IMR-90 (cell line): ENCODE results near the gene ADH1A. TPM values are rescaled to one million over a fixed set of nuclear protein-coding genes. Genes with fewer than 3 reads are reported as not detected.

Experiments used
- ATAC-seq: fragments of 200-7000 bp; cut with Tn5 transposase; 2 replicates; pipeline ENCODE4 v1.9.1; 2020; ENCODE audit warnings: low read depth, mild to moderate bottlenecking, moderate library complexity
- BruUV-seq: library from RNA; stranded (reverse); fragments of 400-500 nt; replicated peaks from 2 replicates; lab custom pipeline; 2021; lab: Mats Ljungman, UMichigan
- CTCF ChIA-PET: fragments of 300-600 bp; formaldehyde crosslinking; extraction: SDS; loops from one replicate; lab custom pipeline; 2021; ENCODE audit warnings: antibody characterized with exemption; lab: Yijun Ruan, JAX
- POLR2A ChIA-PET: fragments of 300-600 bp; sonication (Branson Sonifier 250); formaldehyde crosslinking; loops from one replicate; lab custom pipeline; 2022; ENCODE audit warnings: antibody characterized with exemption; ENCODE audit not compliant: unreplicated experiment; lab: Charles Lee
- DNase-seq: peaks from one replicate; pipeline ENCODE4 v3.0.0; 2013
- H2AFZ ChIP-seq: replicated peaks from 2 replicates; pipeline ENCODE3; 2013; ENCODE audit warnings: low read length, mild to moderate bottlenecking; ENCODE audit not compliant: poor library complexity
- H2AK5ac ChIP-seq: 2 replicates; pipeline ENCODE4 v1.6.1; 2013; ENCODE audit warnings: low read depth, low read length, inconsistent platforms
- H2AK9ac ChIP-seq: replicated peaks from 2 replicates; pipeline ENCODE3; 2013; ENCODE audit warnings: mild to moderate bottlenecking, low read depth, low read length, moderate library complexity; ENCODE audit not compliant: poor library complexity
- H2BK120ac ChIP-seq: 2 replicates; pipeline ENCODE4 v1.6.1; 2013; ENCODE audit warnings: low read depth, low read length, inconsistent platforms
- H2BK15ac ChIP-seq: 3 replicates; pipeline ENCODE4 v1.6.1; 2013; ENCODE audit warnings: low read depth, low read length, inconsistent platforms
- H2BK20ac ChIP-seq: 2 replicates; pipeline ENCODE4 v1.6.1; 2013; ENCODE audit warnings: low read depth, mild to moderate bottlenecking, inconsistent platforms, low read length, moderate library complexity
- H2BK5ac ChIP-seq: 2 replicates; pipeline ENCODE4 v1.6.1; 2013; ENCODE audit warnings: mild to moderate bottlenecking, low read depth, low read length, inconsistent platforms; ENCODE audit not compliant: poor library complexity, severe bottlenecking
- H3K14ac ChIP-seq: replicated peaks from 2 replicates; pipeline ENCODE4 v1.6.1; 2013; ENCODE audit warnings: low read depth, low read length, inconsistent platforms
- H3K18ac ChIP-seq: 2 replicates; pipeline ENCODE4 v1.6.1; 2013; ENCODE audit warnings: low read depth, low read length, control low read depth
- H3K23ac ChIP-seq: 2 replicates; pipeline ENCODE4 v1.6.1; 2013; ENCODE audit warnings: low read depth, low read length, inconsistent platforms
- H3K27ac ChIP-seq: 2 replicates; pipeline ENCODE4 v1.5.1; 2013; ENCODE audit warnings: mild to moderate bottlenecking, control low read depth, low read length; ENCODE audit not compliant: insufficient read depth
- H3K27me3 ChIP-seq: 2 replicates; pipeline ENCODE4 v1.6.1; 2013; ENCODE audit warnings: low read length; ENCODE audit not compliant: control insufficient read depth, insufficient read depth
- H3K36me3 ChIP-seq: 2 replicates; pipeline ENCODE4 v1.6.1; 2013; ENCODE audit warnings: low read length, mixed read lengths; ENCODE audit not compliant: control insufficient read depth, insufficient read depth
- H3K4ac ChIP-seq: 2 replicates; pipeline ENCODE4 v1.6.1; 2013; ENCODE audit warnings: low read depth, low read length, inconsistent platforms
- H3K4me1 ChIP-seq: 2 replicates; pipeline ENCODE4 v1.6.1; 2013; ENCODE audit warnings: low read length, mixed read lengths; ENCODE audit not compliant: control insufficient read depth, insufficient read depth
- H3K4me2 ChIP-seq: 2 replicates; pipeline ENCODE4 v1.6.1; 2013; ENCODE audit warnings: low read depth, mild to moderate bottlenecking, control low read depth, low read length, moderate library complexity
- H3K4me3 ChIP-seq: 2 replicates; pipeline ENCODE4 v1.5.1; 2013; ENCODE audit warnings: low read depth, mild to moderate bottlenecking, control low read depth, low read length, moderate library complexity; ENCODE audit not compliant: insufficient read depth
- H3K56ac ChIP-seq: 2 replicates; pipeline ENCODE4 v1.6.1; 2013; ENCODE audit warnings: low read length, inconsistent platforms; ENCODE audit not compliant: insufficient read depth; ENCODE audit errors: extremely low read depth
- H3K79me1 ChIP-seq, 2 experiments: 2 replicates each; pipeline ENCODE4 v1.6.1; 2013; ENCODE audit warnings: low read length in 2 of 2, inconsistent platforms in 1 of 2, low read depth in 1 of 2
- H3K9ac ChIP-seq: 2 replicates; pipeline ENCODE4 v1.6.1; 2013; ENCODE audit warnings: low read depth, low read length, control low read depth
- H3K9me1 ChIP-seq: 2 replicates; pipeline ENCODE4 v1.6.1; 2013; ENCODE audit warnings: low read length, inconsistent platforms; ENCODE audit not compliant: insufficient read depth
- H3K9me3 ChIP-seq: 2 replicates; pipeline ENCODE4 v1.6.1; 2013; ENCODE audit warnings: low read length; ENCODE audit not compliant: control insufficient read depth, insufficient read depth
- H4K20me1 ChIP-seq: 2 replicates; pipeline ENCODE4 v1.6.1; 2013; ENCODE audit warnings: low read length, inconsistent platforms; ENCODE audit not compliant: insufficient read depth
- H4K5ac ChIP-seq: 2 replicates; pipeline ENCODE4 v1.6.1; 2013; ENCODE audit warnings: mild to moderate bottlenecking, low read depth, low read length, control low read depth
- H4K8ac ChIP-seq, 2 experiments: 2 replicates each; pipeline ENCODE4 v1.6.1; 2013; ENCODE audit warnings: low read depth in 2 of 2, low read length in 2 of 2, control low read depth in 1 of 2, inconsistent platforms in 1 of 2
- H4K91ac ChIP-seq: 2 replicates; pipeline ENCODE4 v1.6.1; 2013; ENCODE audit warnings: low read depth, low read length, inconsistent platforms; ENCODE audit not compliant: insufficient read depth
- CEBPB ChIP-seq: IDR thresholded peaks from 2 replicates; pipeline ENCODE4 v1.6.1; 2012; ENCODE audit warnings: low read depth, low read length, improper control_type of control experiment
- ELK1 ChIP-seq: fragments of 150-350 bp; IDR thresholded peaks from 2 replicates; pipeline ENCODE4 v1.6.1; 2016; ENCODE audit warnings: low read depth, mild to moderate bottlenecking, low read length, moderate library complexity, borderline replicate concordance
- FOS ChIP-seq: fragments of 150-350 bp; IDR thresholded peaks from 2 replicates; pipeline ENCODE4 v1.6.1; 2016; ENCODE audit warnings: low read depth, low read length
- MAFK ChIP-seq: IDR thresholded peaks from 2 replicates; pipeline ENCODE4 v1.6.1; 2012; ENCODE audit warnings: low read depth, low read length, improper control_type of control experiment
- MXI1 ChIP-seq: IDR thresholded peaks from 2 replicates; pipeline ENCODE4 v1.6.1; 2012; ENCODE audit warnings: low read depth, mild to moderate bottlenecking, low read length, moderate library complexity, borderline replicate concordance
- NFE2L2 ChIP-seq: fragments of 150-350 bp; IDR thresholded peaks from 2 replicates; pipeline ENCODE4 v1.6.1; 2016; ENCODE audit warnings: low read depth, mild to moderate bottlenecking, low read length
- POLR2A ChIP-seq: IDR thresholded peaks from 2 replicates; pipeline ENCODE4 v1.6.1; 2012; ENCODE audit warnings: mild to moderate bottlenecking, low read depth, low read length
- RAD21 ChIP-seq: IDR thresholded peaks from 2 replicates; pipeline ENCODE4 v1.6.1; 2012; ENCODE audit warnings: low read length, improper control_type of control experiment
- RCOR1 ChIP-seq: IDR thresholded peaks from 2 replicates; pipeline ENCODE4 v1.6.1; 2012; ENCODE audit warnings: mild to moderate bottlenecking, low read length, improper control_type of control experiment; ENCODE audit not compliant: insufficient replicate concordance
- RFX5 ChIP-seq: IDR thresholded peaks from 2 replicates; pipeline ENCODE4 v1.8.0; 2012; ENCODE audit warnings: low read depth, mild to moderate bottlenecking, low read length, moderate library complexity
- USF2 ChIP-seq: fragments of 150-350 bp; IDR thresholded peaks from 2 replicates; pipeline ENCODE4 v1.6.1; 2017; ENCODE audit warnings: mild to moderate bottlenecking, antibody characterized with exemption, low read length, low read depth
- WGBS, 2 experiments: methylation state at CpG; one replicate each; pipeline versions ENCODE4 v1.1.5 to v1.1.7; 2013; ENCODE audit warnings: missing lambda C conversion rate in 2 of 2; ENCODE audit not compliant: insufficient read length in 1 of 2; ENCODE audit errors: extremely low coverage in 2 of 2; 5-methylcytosine and 5-hydroxymethylcytosine counted together
- dilution Hi-C: fragments of 300-500 bp; cut with HindIII; formaldehyde crosslinking; loops from one replicate; pipeline ENCODE4 v1.14.3; 2018; ENCODE audit warnings: low sequenced_read_pairs; ENCODE audit not compliant: unreplicated experiment
- in situ Hi-C: fragments of 300-500 bp; cut with MboI; formaldehyde crosslinking; loops from 3 replicates; pipeline ENCODE4 v1.14.3; 2019; ENCODE audit warnings: low sequenced_read_pairs, inconsistent platforms, mixed read lengths
- intact Hi-C: fragments of 100-400 bp; cut with micrococcal nuclease; formaldehyde crosslinking; loops from 2 replicates; pipeline ENCODE4 v1.10.0; 2022
- polyA plus RNA-seq, 3 experiments: library from polyadenylated mRNA; depleted of rRNA; stranded (reverse); fragments of >200 nt; gene quantifications; 2 replicates each; pipeline ENCODE4 v1.2.3, GENCODE V29; 2012; ENCODE audit warnings: low replicate concordance in 1 of 3
- total RNA-seq: library from RNA; depleted of rRNA; stranded (reverse); fragments of >200 nt; gene quantifications from 2 replicates; pipeline ENCODE4 v1.2.3, GENCODE V29; 2012

ADH1A gene
- total and polyA plus RNA-seq, 2 of the 4 experiments (the other 2 are of a cell fraction) = not detected

- intact Hi-C loops (no loop called here), in situ Hi-C loops (no loop called here), dilution Hi-C loops (no loop called here)
- no peak overlapping the region for H3K4me3 ChIP-seq
- no peak overlapping the region for H3K14ac ChIP-seq
- no peaks in the 10 kb centered on the region for H3K79me1 ChIP-seq
- H3K27me3 ChIP-seq = no peaks in the 10 kb centered on the region; the same call in 1 of the 2 replicates
- TF ChIP-seq FOS (no peak), ELK1 (no peak), MXI1 (no peak), CEBPB (no peak), USF2 (no peak), POLR2A (no peak), MAFK (no peak), RFX5 (no peak), RCOR1 (no peak), RAD21 (no peak), NFE2L2 (no peak)
- no peaks in the 10 kb centered on the region for H4K20me1 ChIP-seq
- H2BK15ac ChIP-seq = no peak overlapping the region
- H2BK120ac ChIP-seq = no peak overlapping the region
- H2AK9ac ChIP-seq = no peak overlapping the region
- no peak overlapping the region for H2BK20ac ChIP-seq
- WGBS, 2 experiments = no CpG with 5 or more reads among the region's 4 CpGs
- no peak overlapping the region for H3K4ac ChIP-seq
- POLR2A ChIA-PET = no interaction called here
- no peaks in the 10 kb centered on the region for H3K9me3 ChIP-seq
- H2AK5ac ChIP-seq = no peak overlapping the region
- no peak overlapping the region for H2AFZ ChIP-seq
- H3K56ac ChIP-seq = no peak overlapping the region
- no peak overlapping the region for H2BK5ac ChIP-seq
- BruUV-seq = no TSS peak
- no peak overlapping the region for H4K5ac ChIP-seq
- no peak overlapping the region for H4K91ac ChIP-seq
- no peak overlapping the region for H3K18ac ChIP-seq
- ATAC-seq (no peak), DNase-seq (no peak)
- H3K36me3 ChIP-seq = no peaks in the 10 kb centered on the region
- H3K9me1 ChIP-seq = no peaks in the 10 kb centered on the region
- H3K27ac ChIP-seq = no peak overlapping the region
- no peak overlapping the region for H3K23ac ChIP-seq
- H3K9ac ChIP-seq = no peak overlapping the region
- no peak overlapping the region for H3K4me2 ChIP-seq
- CTCF ChIA-PET = no interaction called here
- H3K4me1 ChIP-seq = no peaks in the 10 kb centered on the region
- H4K8ac ChIP-seq = no peak overlapping the region
These were observed 45.8 kb upstream of the ADH1A start for GRCh38 chr4:99336553-99336952.
